ENCODE data around the gene EMC6. TPM values are rescaled to one million over a fixed set of nuclear protein-coding genes. Genes with fewer than 3 reads are reported as not detected.

EMC6 gene
- total and polyA plus RNA-seq, 2 of the 13 experiments (the other 11 are each of a cell fraction or from before 2014, with no cell fraction given) = 45.1 to 47.7 TPM

- TF ChIP-seq RFXAP (CRISPR knock-in tag; IDR thresholded peaks at IDR 0.05; ENCODE audit: borderline replicate concordance) = no peak
- no peak for TF ChIP-seq ZNF34 (CRISPR knock-in tag; IDR thresholded peaks at IDR 0.05; ENCODE audit: borderline replicate concordance)
- no peak for TF ChIP-seq DR1 (CRISPR knock-in tag; IDR thresholded peaks at IDR 0.05)
- TF ChIP-seq ATM (IDR thresholded peaks at IDR 0.05; ENCODE audit: borderline replicate concordance) = no peak
- TF ChIP-seq RFX1 (IDR thresholded peaks at IDR 0.05) = no peak
- TF ChIP-seq PTBP1 (IDR thresholded peaks at IDR 0.05; ENCODE audit: low read depth, low read length, poor library complexity, severe bottlenecking) = no peak
- no peak for TF ChIP-seq DNMT1 (CRISPR knock-in tag; IDR thresholded peaks at IDR 0.05)
- peak; percentile 46 for TF ChIP-seq PAXIP1 (CRISPR knock-in tag; conservative IDR thresholded peaks at IDR 0.05)
- TF ChIP-seq BATF2 (CRISPR knock-in tag; IDR thresholded peaks at IDR 0.05) = 0 out of 2 replicates have a peak, but pooled peaks have one; percentile 23
- no peak for TF ChIP-seq HNRNPH1 (optimal IDR thresholded peaks at IDR 0.05; ENCODE audit: low read depth, low read length)
- peak in 1 of 2 experiments; percentile 45; a peak in 1 of 4 replicates for TF ChIP-seq NR2F1 (CRISPR knock-in tag; IDR thresholded peaks at IDR 0.05)
- peak; percentile 52; the same call in 1 of the 2 replicates for TF ChIP-seq RXRB (CRISPR knock-in tag; IDR thresholded peaks at IDR 0.05; ENCODE audit: borderline replicate concordance)
- no peak; the same call in 1 of the 2 replicates for TF ChIP-seq ZNF556 (CRISPR knock-in tag; IDR thresholded peaks at IDR 0.05; ENCODE audit: borderline replicate concordance)
- TF ChIP-seq AKAP8 (CRISPR knock-in tag; IDR thresholded peaks at IDR 0.05) = no peak
- no peak for TF ChIP-seq EHMT2 (IDR thresholded peaks at IDR 0.05; ENCODE audit: borderline replicate concordance, low read depth, low read length)
- no peak for TF ChIP-seq CREBL2 (CRISPR knock-in tag; IDR thresholded peaks at IDR 0.05; ENCODE audit: borderline replicate concordance)
- TF ChIP-seq ARNT (IDR thresholded peaks at IDR 0.05) = no peak
- TF ChIP-seq SNAPC2 (CRISPR knock-in tag; IDR thresholded peaks at IDR 0.05) = no peak; the same call in 1 of the 2 replicates
- TF ChIP-seq ADNP (CRISPR knock-in tag; IDR thresholded peaks at IDR 0.05) = no peak
- TF ChIP-seq TBP (CRISPR knock-in tag; IDR thresholded peaks at IDR 0.05) = no peak
- no peak for TF ChIP-seq CHD2 (IDR thresholded peaks at IDR 0.05; ENCODE audit: low read depth, low read length)
- no peak for TF ChIP-seq NFE2L1 (CRISPR knock-in tag; IDR thresholded peaks at IDR 0.05; ENCODE audit: borderline replicate concordance)
- TF ChIP-seq SIN3B (IDR thresholded peaks at IDR 0.05; ENCODE audit: low read length) = no peak
- TF ChIP-seq THAP7 (CRISPR knock-in tag; IDR thresholded peaks at IDR 0.05) = no peak
- no peak for TF ChIP-seq HNRNPLL (IDR thresholded peaks at IDR 0.05; ENCODE audit: low read depth, low read length, poor library complexity, severe bottlenecking)
- TF ChIP-seq ZNF749 (CRISPR knock-in tag; IDR thresholded peaks at IDR 0.05; ENCODE audit: borderline replicate concordance) = no peak
Observed at GRCh38 chr17:3635474-3636153, 33.0 kb upstream of the EMC6 start (continued).

All from HepG2 (cell line).